GM21360 (cell line): Measurements from ENCODE around the gene PLEKHH2.
"Not testable (repeated sequence)": the region's sequence is repeated elsewhere in the genome, so short reads cannot be mapped to it uniquely, and the experiment has no call there.

Experiments used
- ATAC-seq: cut with Tn5 transposase; IDR thresholded peaks from one replicate; pipeline ENCODE4 v1.9.1; 2021; ENCODE audit warnings: mild to moderate bottlenecking, moderate library complexity; ENCODE audit not compliant: unreplicated experiment

The PLEKHH2 gene

GRCh38 chr2:43636153-43636552 is 907 bp upstream of the PLEKHH2 start:
- ATAC-seq = not testable (repeated sequence)

GRCh38 chr2:43636621-43637020 is 439 bp upstream of the PLEKHH2 start:
- no peak for ATAC-seq

- ATAC-seq = no peak
These were observed 5.3 kb downstream of the PLEKHH2 start for GRCh38 chr2:43642363-43642762.

- no peak for ATAC-seq
These were observed 6.6 kb downstream of the PLEKHH2 start for GRCh38 chr2:43643680-43644079.

- no peak for ATAC-seq
These were observed 12.1 kb downstream of the PLEKHH2 start for GRCh38 chr2:43648994-43649701.

GRCh38 chr2:43653506-43653905 is 16.4 kb downstream of the PLEKHH2 start:
- ATAC-seq = no peak

- ATAC-seq = no peak
These were observed 20.2 kb downstream of the PLEKHH2 start for GRCh38 chr2:43657241-43657640.

- ATAC-seq = no peak
These were observed 38.7 kb downstream of the PLEKHH2 start for GRCh38 chr2:43675646-43676321.

GRCh38 chr2:43676322-43677050 is 39.4 kb downstream of the PLEKHH2 start, which contains the start of gene C1GALT1C1L:
Gene C1GALT1C1L, minus strand, starts transcription at chr2:43676429. Its CDS starts 107 bp downstream, at chr2:43676322.
- ATAC-seq = no peak

- ATAC-seq = not testable (repeated sequence)
These were observed 40.7 kb downstream of the PLEKHH2 start for GRCh38 chr2:43677783-43678182.

GRCh38 chr2:43685357-43685756 is 48.3 kb downstream of the PLEKHH2 start:
- no peak for ATAC-seq

GRCh38 chr2:43689999-43690398 is 52.9 kb downstream of the PLEKHH2 start:
- ATAC-seq = no peak

GRCh38 chr2:43692428-43692994 is 55.5 kb downstream of the PLEKHH2 start:
- ATAC-seq = no peak

- ATAC-seq = not testable (repeated sequence)
These were observed 61.1 kb downstream of the PLEKHH2 start for GRCh38 chr2:43698140-43698539.

GRCh38 chr2:43699761-43700160 is 62.7 kb downstream of the PLEKHH2 start:
- ATAC-seq = no peak

GRCh38 chr2:43701111-43701510 is 64.1 kb downstream of the PLEKHH2 start:
- ATAC-seq = no peak

- no peak for ATAC-seq
These were observed 70.4 kb downstream of the PLEKHH2 start for GRCh38 chr2:43707255-43708015.

GRCh38 chr2:43708178-43708577 is 71.1 kb downstream of the PLEKHH2 start:
- ATAC-seq = no peak

GRCh38 chr2:43708891-43709290 is 71.8 kb downstream of the PLEKHH2 start:
- no peak for ATAC-seq

GRCh38 chr2:43710866-43711265 is 73.8 kb downstream of the PLEKHH2 start:
- no peak for ATAC-seq

GRCh38 chr2:43714164-43714563 is 77.1 kb downstream of the PLEKHH2 start:
- ATAC-seq = no peak
